NCI-H2196 treated with DMSO at 0.1 percent for 48 hours (cell line): Measurements from ENCODE around the gene OOSP3.

ENCODE experiments used
- DNase-seq: peaks from one replicate; lab custom pipeline; 2025; ENCODE audit not compliant: unreplicated experiment; lab: John Stamatoyannopoulos, UW

OOSP3 gene

GRCh38 chr11:59943997-59944714 is 65.6 kb downstream of the OOSP3 start:
- no peak for DNase-seq

GRCh38 chr11:59944720-59945119 is 66.1 kb downstream of the OOSP3 start:
- no peak for DNase-seq
